ENCODE results near the gene TH. TPM values are rescaled to one million over a fixed set of nuclear protein-coding genes. Genes with fewer than 3 reads are reported as not detected.

The TH gene
- total and polyA plus RNA-seq, 2 of the 8 experiments (the other 6 are each of a cell fraction or from before 2014, with no cell fraction given): 0.09 TPM; not detected in 1

GRCh38 chr11:2132874-2133240 lies 38.8 kb downstream of the TH start:
- no peak overlapping the region for H2BK12ac ChIP-seq (ENCODE audit: low read depth, low read length)
- no peak for DNase-seq (ENCODE audit: low read depth in 1 of 2, low spot score in 2 of 2)
- 98% methylated on average over 8 of the region's 24 CpGs; no CpG with 5 or more reads in 1 of the 2 experiments for WGBS, 2 experiments (ENCODE audit: extremely low coverage in 1 of 2, insufficient coverage in 1 of 2, insufficient read length in 1 of 2, insufficient replicate concordance in 2 of 2, low coverage in 1 of 2, low lambda C conversion rate in 2 of 2, missing lambda C conversion rate in 1 of 2)
- no peaks in the 10 kb centered on the region for H3K79me2 ChIP-seq (ENCODE audit: control insufficient read depth in 1 of 2, insufficient read depth in 2 of 2, low read length in 2 of 2)
- H3K27me3 ChIP-seq (replicated peaks in 1 of 4; ENCODE audit: control insufficient read depth in 3 of 4, extremely low read depth in 1 of 4, insufficient read depth in 3 of 4, low read length in 3 of 4): peaks cover 8 to 45% (median 32%) of the 10 kb centered on the region in 4 experiments
- no peak overlapping the region for H3K23ac ChIP-seq (ENCODE audit: insufficient read length)
- no peak overlapping the region for H2BK120ac ChIP-seq (replicated peaks; ENCODE audit: low read depth, low read length)
- H2AK5ac ChIP-seq (ENCODE audit: low read depth, low read length): no peak overlapping the region
- no peak overlapping the region for H3K4ac ChIP-seq (replicated peaks; ENCODE audit: insufficient read length, low read depth, low read length)
- ChIA-PET POLR2A (ENCODE audit: partially characterized antibody) (interaction anchor here (1.0 kb wide), 1 partner anchor 12 kb away, joined by 4 read pairs; no protein-coding TSS in a partner anchor), CTCF (ENCODE audit: partially characterized antibody) (interaction anchor here (0.9 to 12.3 kb wide), 6 partner anchors 13 to 457 kb away, joined by 3 to 170 read pairs (median 6); no protein-coding TSS in a partner anchor)
- H3K14ac ChIP-seq (ENCODE audit: insufficient read length): no peak overlapping the region
- no peak overlapping the region for H3K56ac ChIP-seq (replicated peaks; ENCODE audit: insufficient read length, low read depth, low read length)
- H2BK5ac ChIP-seq (ENCODE audit: low read depth, low read length): no peak overlapping the region
- no peak overlapping the region for H3K4me3 ChIP-seq (ENCODE audit: extremely low read depth in 1 of 4, insufficient read depth in 2 of 4, low read depth in 3 of 4, low read length in 4 of 4)
- H2AFZ ChIP-seq (ENCODE audit: low read length): no peak overlapping the region
- peaks cover 0 to 9% of the 10 kb centered on the region in 2 experiments for H4K20me1 ChIP-seq (replicated peaks in 1 of 2; ENCODE audit: control insufficient read depth in 1 of 2, insufficient read depth in 2 of 2, low read length in 2 of 2)
- H3K4me2 ChIP-seq (ENCODE audit: insufficient read depth in 1 of 2, low read depth in 2 of 2, low read length in 2 of 2): no peak overlapping the region
- no peak overlapping the region for H2BK20ac ChIP-seq (ENCODE audit: low read length)
- H3K79me1 ChIP-seq (ENCODE audit: low read depth, low read length): no peaks in the 10 kb centered on the region
- TF ChIP-seq SRF (IDR thresholded peaks at IDR 0.05; ENCODE audit: low read depth, low read length): no peak
- TF ChIP-seq BACH1 (IDR thresholded peaks at IDR 0.05; ENCODE audit: low read length): no peak
- no peak for TF ChIP-seq RBBP5 (IDR thresholded peaks at IDR 0.05; ENCODE audit: borderline replicate concordance, low read depth, low read length)
- TF ChIP-seq SP4 (IDR thresholded peaks at IDR 0.05; ENCODE audit: low read length): no peak
- TF ChIP-seq CBX8 (IDR thresholded peaks at IDR 0.05; ENCODE audit: borderline replicate concordance, low read depth, low read length): no peak
- no peak for TF ChIP-seq EZH2 (IDR thresholded peaks at IDR 0.05; ENCODE audit: low read depth, low read length, severe bottlenecking)
- no peak for TF ChIP-seq SIRT6 (IDR thresholded peaks at IDR 0.05; ENCODE audit: low read length)
- TF ChIP-seq BRCA1 (IDR thresholded peaks at IDR 0.05; ENCODE audit: low read depth, low read length): no peak
- TF ChIP-seq RFX5 (IDR thresholded peaks at IDR 0.05; ENCODE audit: borderline replicate concordance, low read depth, low read length): no peak
- no peak for TF ChIP-seq TBP (IDR thresholded peaks at IDR 0.05; ENCODE audit: low read depth, low read length)
- no peak for TF ChIP-seq ZNF274 (IDR thresholded peaks at IDR 0.05; ENCODE audit: borderline replicate concordance, extremely low read depth, low read length)
- TF ChIP-seq CREB1 (IDR thresholded peaks at IDR 0.05): no peak
- TF ChIP-seq SIN3A (conservative IDR thresholded peaks at IDR 0.05 in 1 of 2, IDR thresholded peaks at IDR 0.05 in 1 of 2; ENCODE audit: low read depth in 1 of 2, low read length in 2 of 2): no peak
- H3K27ac ChIP-seq (ENCODE audit: low read depth, low read length): no peak overlapping the region
- H3K4me1 ChIP-seq (replicated peaks in 1 of 4; ENCODE audit: control insufficient read depth in 3 of 4, insufficient read depth in 4 of 4, low read length in 3 of 4): peaks cover 0 to 9% (median 3%) of the 10 kb centered on the region in 4 experiments; a peak in 4 of 7 replicates
- H2BK15ac ChIP-seq (ENCODE audit: low read length): no peak overlapping the region
- H3K18ac ChIP-seq (ENCODE audit: extremely low read depth, low read length): no peak overlapping the region
- H3K36me3 ChIP-seq (ENCODE audit: control insufficient read depth in 2 of 4, insufficient read depth in 4 of 4, low read length in 3 of 4): no peaks in the 10 kb centered on the region
- FAIRE-seq: no peak
- H3K23me2 ChIP-seq (ENCODE audit: low read depth, low read length): peaks cover 15% of the 10 kb centered on the region; the same call in 1 of the 2 replicates
- no peak overlapping the region for H4K8ac ChIP-seq (ENCODE audit: extremely low read depth, insufficient read depth, low read length)
- no peaks in the 10 kb centered on the region; a peak in 1 of 4 replicates for H3K9me3 ChIP-seq (ENCODE audit: insufficient read depth in 2 of 2, low read depth in 1 of 2, low read length in 1 of 2)
- H4K5ac ChIP-seq (ENCODE audit: insufficient read length, low read depth, low read length): no peak overlapping the region
- no peak overlapping the region for H4K91ac ChIP-seq (replicated peaks; ENCODE audit: insufficient read length, low read length)
- no peak overlapping the region for H3K9ac ChIP-seq (replicated peaks in 1 of 4; ENCODE audit: extremely low read depth in 1 of 4, low read depth in 3 of 4, low read length in 3 of 4)
